Neural cell (in vitro differentiated cells): ENCODE measurements around the gene PHYHIPL.

Experiments used
- CTCF ChIP-seq: fragments of 450-650 bp; IDR thresholded peaks from 2 replicates; pipeline ENCODE4 v1.5.1; 2014; ENCODE audit warnings: antibody characterized with exemption, mild to moderate bottlenecking, moderate library complexity; ENCODE audit not compliant: poor library complexity, severe bottlenecking
- EP300 ChIP-seq: fragments of 450-650 bp; conservative IDR thresholded peaks from 2 replicates; pipeline ENCODE4 v1.6.1; 2014; ENCODE audit warnings: antibody characterized with exemption, mild to moderate bottlenecking, moderate library complexity; ENCODE audit not compliant: poor library complexity, severe bottlenecking
- EZH2 ChIP-seq: fragments of 200-600, 300-800 bp; shearing (Covaris generic), sonication (generic); IDR thresholded peaks from 2 replicates; pipeline ENCODE4 v1.6.1; 2014; ENCODE audit warnings: antibody characterized with exemption, low read length, borderline replicate concordance, mild to moderate bottlenecking; ENCODE audit not compliant: insufficient read depth, poor library complexity, severe bottlenecking
- MXI1 ChIP-seq: fragments of 450-650 bp; conservative IDR thresholded peaks from 2 replicates; pipeline ENCODE4 v1.6.1; 2014; ENCODE audit warnings: antibody characterized with exemption, mild to moderate bottlenecking; ENCODE audit not compliant: poor library complexity, severe bottlenecking
- RAD21 ChIP-seq: fragments of 450-650 bp; conservative IDR thresholded peaks from 2 replicates; pipeline ENCODE4 v1.6.1; 2014; ENCODE audit warnings: antibody characterized with exemption, mild to moderate bottlenecking, moderate library complexity
- REST ChIP-seq: IDR thresholded peaks from 2 replicates; pipeline ENCODE4 v1.6.1; 2012; ENCODE audit warnings: borderline replicate concordance
- TAF1 ChIP-seq: IDR thresholded peaks from 2 replicates; pipeline ENCODE4 v1.6.1; 2012; ENCODE audit warnings: low read depth

- TF ChIP-seq CTCF (no peak), EP300 (no peak), MXI1 (no peak), EZH2 (no peak), REST (no peak), RAD21 (no peak), TAF1 (no peak)
Measured at GRCh38 chr10:59133841-59134593, 42.4 kb upstream of the PHYHIPL start.
